Kidney (tissue), 14 donors: Measurements from ENCODE around the gene SCTR. TPM values are rescaled to one million over a fixed set of nuclear protein-coding genes. Genes with fewer than 3 reads are reported as not detected.

Experiments used
- DNase-seq, 5 donors: peaks; one replicate each; pipeline ENCODE4 v3.0.0-alpha.2; 2013 to 2020
- FAIRE-seq: peaks from 2 replicates; lab custom pipeline; 2012; peaks lifted over from hg19 to GRCh38; lab: Jason Lieb, UNC
- H3K27ac ChIP-seq, 2 donors: one replicate each; pipeline ENCODE4 v1.7.0; 2013; ENCODE audit warnings: low read depth in 2 of 2, low read length in 2 of 2, inconsistent platforms in 1 of 2
- H3K27me3 ChIP-seq: one replicate; pipeline ENCODE4 v1.7.1; 2013; ENCODE audit warnings: low read length, inconsistent platforms; ENCODE audit not compliant: control insufficient read depth, insufficient read depth
- H3K36me3 ChIP-seq, 3 donors: one replicate each; pipeline versions ENCODE4 v1.7.0 to v1.7.1; 2013; ENCODE audit warnings: low read length in 3 of 3, control low read depth in 1 of 3, inconsistent platforms in 1 of 3; ENCODE audit not compliant: insufficient read depth in 3 of 3, control insufficient read depth in 2 of 3
- H3K4me1 ChIP-seq, 3 donors: one replicate each; pipeline versions ENCODE4 v1.7.0 to v1.7.1; 2013; ENCODE audit warnings: low read length in 3 of 3, inconsistent platforms in 1 of 3, low read depth in 1 of 3; ENCODE audit not compliant: control insufficient read depth in 2 of 3, insufficient read depth in 2 of 3
- H3K4me3 ChIP-seq, 3 donors: one replicate each; pipeline versions ENCODE4 v1.7.0 to v1.8.1; 2013; ENCODE audit warnings: low read length in 3 of 3, control low read depth in 1 of 3, inconsistent platforms in 1 of 3
- H3K9ac ChIP-seq, 3 donors: one replicate each; pipeline versions ENCODE4 v1.7.0 to v1.7.1; 2013; ENCODE audit warnings: low read length in 3 of 3, control low read depth in 1 of 3, inconsistent platforms in 1 of 3
- H3K9me3 ChIP-seq, 3 donors: one replicate each; pipeline versions ENCODE4 v1.7.0 to v1.7.1; 2013; ENCODE audit warnings: low read length in 3 of 3, control low read depth in 1 of 3, inconsistent platforms in 1 of 3; ENCODE audit not compliant: control insufficient read depth in 2 of 3, insufficient read depth in 1 of 3
- intact Hi-C: fragments of 100-400 bp; cut with DNase I; formaldehyde crosslinking; loops from one replicate; pipeline ENCODE4 v1.11.1; 2022
- polyA plus RNA-seq: library from polyadenylated mRNA; stranded (reverse); fragments of 350-450 nt; fragmentation: Illumina TruSeq; extraction: RNeasy Lipid Tissue Mini Kit (QIAGEN cat#74804); gene quantifications from one replicate; pipeline ENCODE4 v1.2.3, GENCODE V29; 2014; ENCODE audit warnings: low read depth, low replicate concordance; ENCODE audit not compliant: insufficient read depth
- total RNA-seq: library from RNA; stranded (reverse); fragmentation: NEBNext Ultra II Directional; extraction: Animal tissue kit (Norgen Biotek cat#: 25700); gene quantifications from one replicate; pipeline ENCODE4 v1.2.1, GENCODE V29; 2021
- TF ChIP-seq, protein P1 (sequence below): IDR thresholded peaks from 3 replicates; pipeline ENCODE4 v1.5.1; 2012; ENCODE audit warnings: mild to moderate bottlenecking, moderate library complexity, borderline replicate concordance; ENCODE audit not compliant: insufficient read depth; ENCODE audit errors: extremely low read depth
- donor health status: control.
- donor health status: control.
- donor health status: control.
- donor health status: control.
- donor health status: control.
- donor health status: DM: yes; HTN: yes; CAD: no.
- donor health status: Normal renal cell carcinoma (clear cell type).

The SCTR gene
- total and polyA plus RNA-seq, 2 donors from 2014 or later, result 7.3 to 15.9 TPM

DNA sequence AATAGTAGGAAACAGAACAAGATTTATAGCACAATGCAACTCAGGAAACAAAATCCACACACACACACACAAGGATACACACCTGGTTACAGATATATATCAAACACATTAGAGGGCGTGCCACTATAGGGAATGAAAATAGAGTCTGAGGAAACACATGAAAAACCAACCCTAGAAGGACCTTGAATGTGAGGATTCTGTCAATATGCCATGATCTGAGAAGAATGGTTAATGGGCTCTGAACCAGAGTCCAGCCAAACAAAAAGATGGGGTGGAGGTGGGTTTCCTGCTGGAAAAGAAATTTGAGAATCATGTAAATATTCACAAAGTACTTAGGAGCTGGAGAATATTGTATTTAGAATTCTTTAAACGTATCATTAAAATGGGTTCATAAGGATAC is 100.5 kb downstream of the SCTR start:
- intact Hi-C loops, result no loop called here
- no peaks in the 10 kb centered on the region for H3K27me3 ChIP-seq
- no peak overlapping the region for H3K27ac ChIP-seq
- H3K4me3 ChIP-seq, result no peak overlapping the region
- H3K4me1 ChIP-seq, result peaks cover 2 to 26% (median 24%) of the 10 kb centered on the region in 3 donors
- DNase-seq (no peak), FAIRE-seq (no peak)
- H3K36me3 ChIP-seq, result no peaks in the 10 kb centered on the region
- TF ChIP-seq, protein P1, sequence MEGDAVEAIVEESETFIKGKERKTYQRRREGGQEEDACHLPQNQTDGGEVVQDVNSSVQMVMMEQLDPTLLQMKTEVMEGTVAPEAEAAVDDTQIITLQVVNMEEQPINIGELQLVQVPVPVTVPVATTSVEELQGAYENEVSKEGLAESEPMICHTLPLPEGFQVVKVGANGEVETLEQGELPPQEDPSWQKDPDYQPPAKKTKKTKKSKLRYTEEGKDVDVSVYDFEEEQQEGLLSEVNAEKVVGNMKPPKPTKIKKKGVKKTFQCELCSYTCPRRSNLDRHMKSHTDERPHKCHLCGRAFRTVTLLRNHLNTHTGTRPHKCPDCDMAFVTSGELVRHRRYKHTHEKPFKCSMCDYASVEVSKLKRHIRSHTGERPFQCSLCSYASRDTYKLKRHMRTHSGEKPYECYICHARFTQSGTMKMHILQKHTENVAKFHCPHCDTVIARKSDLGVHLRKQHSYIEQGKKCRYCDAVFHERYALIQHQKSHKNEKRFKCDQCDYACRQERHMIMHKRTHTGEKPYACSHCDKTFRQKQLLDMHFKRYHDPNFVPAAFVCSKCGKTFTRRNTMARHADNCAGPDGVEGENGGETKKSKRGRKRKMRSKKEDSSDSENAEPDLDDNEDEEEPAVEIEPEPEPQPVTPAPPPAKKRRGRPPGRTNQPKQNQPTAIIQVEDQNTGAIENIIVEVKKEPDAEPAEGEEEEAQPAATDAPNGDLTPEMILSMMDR, result no peak
- no peaks in the 10 kb centered on the region for H3K9me3 ChIP-seq
- H3K9ac ChIP-seq, result no peak overlapping the region

DNA sequence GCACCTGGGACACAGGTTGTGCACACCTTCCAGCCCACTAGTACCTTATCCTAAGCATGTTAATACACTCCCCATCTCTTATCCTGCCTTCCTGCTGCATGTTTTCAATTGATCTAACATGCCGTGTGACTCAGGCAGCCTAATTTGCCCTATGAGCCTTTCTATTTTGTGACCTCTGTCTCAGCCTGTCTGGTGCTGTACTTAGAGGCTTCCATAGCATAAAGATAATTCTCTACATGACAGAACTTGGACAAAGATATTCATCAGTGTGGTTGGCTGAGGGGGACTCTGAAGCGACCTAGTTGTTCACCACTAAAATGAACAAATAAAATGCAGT is 101.2 kb downstream of the SCTR start:
- H3K9ac ChIP-seq, result no peak overlapping the region
- no peak overlapping the region for H3K27ac ChIP-seq
- no peaks in the 10 kb centered on the region for H3K27me3 ChIP-seq
- no peak for FAIRE-seq
- intact Hi-C loops, result no loop called here
- no peaks in the 10 kb centered on the region for H3K36me3 ChIP-seq
- no peaks in the 10 kb centered on the region for H3K9me3 ChIP-seq
- TF ChIP-seq, protein P1, result no peak
- no peak for DNase-seq
- H3K4me3 ChIP-seq, result no peak overlapping the region
- H3K4me1 ChIP-seq, result peaks cover 2 to 24% (median 20%) of the 10 kb centered on the region in 3 donors

DNA sequence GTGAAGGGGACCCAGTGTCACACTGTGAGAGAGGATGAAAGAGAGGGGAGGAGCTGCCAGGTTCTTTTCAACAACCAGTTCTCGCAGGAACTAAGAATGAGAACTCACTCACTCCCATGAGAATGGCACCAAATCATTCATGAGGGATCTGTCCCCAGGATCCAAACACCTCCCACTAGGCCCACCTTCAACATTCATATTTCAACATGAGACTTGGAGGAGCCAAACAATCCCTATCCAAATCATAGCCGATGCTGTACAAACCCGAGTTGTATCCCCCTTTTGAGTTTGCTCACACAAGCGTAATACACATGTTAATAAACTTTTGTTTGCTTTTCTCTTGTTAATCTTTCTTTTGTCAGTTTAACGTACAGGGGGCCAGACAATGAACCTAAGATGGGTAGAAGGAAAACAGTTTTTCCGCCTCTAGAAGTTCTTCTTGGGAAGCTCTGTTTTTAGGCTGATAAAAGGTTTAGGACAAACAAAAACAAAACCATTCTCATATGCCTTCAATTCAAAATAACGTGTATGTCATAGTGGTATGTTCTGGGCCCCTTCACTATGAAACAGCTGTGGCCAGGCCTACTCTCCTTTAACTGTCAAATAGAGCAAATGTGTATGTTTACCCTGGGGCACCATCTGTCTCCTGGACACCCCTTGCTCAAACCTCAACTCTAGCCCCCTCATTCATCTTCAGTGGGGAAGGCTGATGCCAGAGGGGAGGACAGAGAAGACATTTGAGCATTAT is 101.7 kb downstream of the SCTR start:
- intact Hi-C loops, result no loop called here

More for the DNA sequence above, 101.7 kb downstream of the SCTR start:
- DNase-seq, result peak in 1 of 5 donors; percentile 69
- no peak for FAIRE-seq
- Histone ChIP-seq H3K27me3 (no peaks in the 10 kb centered on the region), H3K9ac (no peak overlapping the region), H3K4me1 (peaks cover 2 to 24% (median 15%) of the 10 kb centered on the region in 3 donors), H3K9me3 (no peaks in the 10 kb centered on the region), H3K4me3 (no peak overlapping the region), H3K36me3 (no peaks in the 10 kb centered on the region), H3K27ac (no peak overlapping the region)
- TF ChIP-seq, protein P1, result no peak
